GM23338 (cell line): ENCODE measurements around the gene WWOX.

Source experiments
- EZH2 ChIP-seq: fragments of 200-600 bp; sonication (generic); IDR thresholded peaks from one replicate; pipeline ENCODE4 v1.8.0; 2017; ENCODE audit warnings: antibody characterized with exemption, mild to moderate bottlenecking, low read depth; ENCODE audit not compliant: unreplicated experiment
- TF ChIP-seq, protein P1 (sequence below), 2 experiments: fragments of 200-600 bp in 1 of 2; sonication (generic) in 1 of 2; conservative IDR thresholded peaks; 2 replicates each; pipeline versions ENCODE4 v1.5.1 to v1.6.1; 2016 to 2017; ENCODE audit warnings: antibody characterized with exemption in 2 of 2, low read depth in 2 of 2, mild to moderate bottlenecking in 2 of 2, moderate library complexity in 1 of 2

DNA sequence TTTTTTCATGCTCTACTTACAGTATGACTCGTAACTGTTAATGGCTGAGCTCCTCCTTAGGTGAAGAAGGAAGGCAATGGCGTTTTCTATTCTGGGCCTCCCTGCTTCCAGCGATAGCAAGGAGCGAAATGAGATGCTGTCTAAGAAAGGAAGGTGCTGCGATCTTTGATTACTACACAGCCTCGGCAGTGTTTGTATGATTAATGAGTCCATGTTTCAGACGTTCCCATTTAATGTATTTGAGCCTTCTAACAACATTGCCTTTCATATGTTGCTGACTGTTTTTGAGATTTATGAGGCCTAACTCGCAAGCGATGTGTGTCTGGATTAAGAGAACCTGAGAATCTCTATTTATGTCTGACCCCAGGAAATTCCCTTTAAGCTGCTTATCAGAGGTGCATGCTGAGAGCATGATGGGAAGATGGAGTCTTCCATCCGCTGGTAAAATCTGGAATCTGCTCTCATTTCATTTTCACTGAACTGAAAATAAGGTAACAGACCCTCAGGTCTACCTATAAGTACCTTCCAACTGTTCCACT, 403.4 kb downstream of the WWOX start:
- TF ChIP-seq, protein P1, sequence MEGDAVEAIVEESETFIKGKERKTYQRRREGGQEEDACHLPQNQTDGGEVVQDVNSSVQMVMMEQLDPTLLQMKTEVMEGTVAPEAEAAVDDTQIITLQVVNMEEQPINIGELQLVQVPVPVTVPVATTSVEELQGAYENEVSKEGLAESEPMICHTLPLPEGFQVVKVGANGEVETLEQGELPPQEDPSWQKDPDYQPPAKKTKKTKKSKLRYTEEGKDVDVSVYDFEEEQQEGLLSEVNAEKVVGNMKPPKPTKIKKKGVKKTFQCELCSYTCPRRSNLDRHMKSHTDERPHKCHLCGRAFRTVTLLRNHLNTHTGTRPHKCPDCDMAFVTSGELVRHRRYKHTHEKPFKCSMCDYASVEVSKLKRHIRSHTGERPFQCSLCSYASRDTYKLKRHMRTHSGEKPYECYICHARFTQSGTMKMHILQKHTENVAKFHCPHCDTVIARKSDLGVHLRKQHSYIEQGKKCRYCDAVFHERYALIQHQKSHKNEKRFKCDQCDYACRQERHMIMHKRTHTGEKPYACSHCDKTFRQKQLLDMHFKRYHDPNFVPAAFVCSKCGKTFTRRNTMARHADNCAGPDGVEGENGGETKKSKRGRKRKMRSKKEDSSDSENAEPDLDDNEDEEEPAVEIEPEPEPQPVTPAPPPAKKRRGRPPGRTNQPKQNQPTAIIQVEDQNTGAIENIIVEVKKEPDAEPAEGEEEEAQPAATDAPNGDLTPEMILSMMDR (conservative IDR thresholded peaks at IDR 0.05; ENCODE audit: low read depth in 2 of 2) = no peak
- TF ChIP-seq EZH2 = no peak
